GM18505 (cell line): ENCODE data around the gene CCNB1IP1.
"Not testable (repeated sequence)": the region's sequence is repeated elsewhere in the genome, so short reads cannot be mapped to it uniquely, and the experiment has no call there.

Source experiments
- ATAC-seq: cut with Tn5 transposase; IDR thresholded peaks from one replicate; pipeline ENCODE4 v1.9.1; 2021; ENCODE audit not compliant: unreplicated experiment
- POLR2A ChIP-seq: IDR thresholded peaks from 4 replicates; pipeline ENCODE4 v1.6.1; 2011; ENCODE audit warnings: borderline replicate concordance; ENCODE audit not compliant: insufficient read depth, insufficient read length; ENCODE audit errors: extremely low read depth

Gene CCNB1IP1

GRCh38 chr14:20317720-20318119 lies 15.4 kb downstream of the CCNB1IP1 start:
- TF ChIP-seq POLR2A: no peak
- no peak for ATAC-seq

GRCh38 chr14:20314026-20314425 lies 19.1 kb downstream of the CCNB1IP1 start:
- TF ChIP-seq POLR2A: no peak
- no peak for ATAC-seq

GRCh38 chr14:20306079-20306423 lies 27.0 kb downstream of the CCNB1IP1 start:
- no peak for TF ChIP-seq POLR2A
- ATAC-seq: no peak

GRCh38 chr14:20305265-20306078 lies 27.6 kb downstream of the CCNB1IP1 start, which contains the start of gene TTC5:
TSS of gene TTC5 (minus strand) at chr14:20305951. CDS start at chr14:20305937, 14 bp downstream.
- ATAC-seq: peak; percentile 96
- TF ChIP-seq POLR2A: peak; percentile 65

- no peak for TF ChIP-seq POLR2A
- no peak for ATAC-seq
These were observed 30.9 kb downstream of the CCNB1IP1 start for GRCh38 chr14:20302042-20302755.

GRCh38 chr14:20295067-20295466 lies 38.0 kb downstream of the CCNB1IP1 start:
- TF ChIP-seq POLR2A: no peak
- peak; percentile 85 for ATAC-seq

GRCh38 chr14:20294636-20295035 lies 38.4 kb downstream of the CCNB1IP1 start:
- no peak for ATAC-seq
- no peak for TF ChIP-seq POLR2A

GRCh38 chr14:20281998-20282397 lies 51.1 kb downstream of the CCNB1IP1 start:
- not testable (repeated sequence) for ATAC-seq

- not testable (repeated sequence) for ATAC-seq
These were observed 52.8 kb downstream of the CCNB1IP1 start for GRCh38 chr14:20280265-20280664.

GRCh38 chr14:20278414-20278813 lies 54.7 kb downstream of the CCNB1IP1 start:
- no peak for TF ChIP-seq POLR2A
- ATAC-seq: no peak

- ATAC-seq: no peak
These were observed 55.7 kb downstream of the CCNB1IP1 start for GRCh38 chr14:20277409-20277808.

GRCh38 chr14:20274062-20274461 lies 59.0 kb downstream of the CCNB1IP1 start:
- ATAC-seq: no peak

More at GRCh38 chr14:20277409-20277808, 55.7 kb downstream of the CCNB1IP1 start:
- TF ChIP-seq POLR2A: no peak

GRCh38 chr14:20264361-20264760 lies 68.7 kb downstream of the CCNB1IP1 start:
- not testable (repeated sequence) for ATAC-seq

More at GRCh38 chr14:20274062-20274461, 59.0 kb downstream of the CCNB1IP1 start:
- no peak for TF ChIP-seq POLR2A

- no peak for TF ChIP-seq POLR2A
- ATAC-seq: no peak
These were observed 70.4 kb downstream of the CCNB1IP1 start for GRCh38 chr14:20262642-20263128.
